Esophagus squamous epithelium (tissue), 4 donors: Measurements from ENCODE around the gene NCBP2.

Experiments used
- CTCF ChIP-seq, 6 experiments: fragments of 450-650 bp in 4 of 6; fragments of 200-600 bp in 2 of 6; sonication (generic) in 2 of 6; IDR thresholded peaks; one replicate each; pipeline ENCODE4 v1.5.1; 2016 to 2019; ENCODE audit warnings: antibody characterized with exemption in 6 of 6, mild to moderate bottlenecking in 4 of 6, moderate library complexity in 4 of 6
- POLR2A ChIP-seq, 4 donors: fragments of 450-650 bp; IDR thresholded peaks; one replicate each; pipeline ENCODE4 v1.6.1; 2017; ENCODE audit warnings: antibody characterized with exemption in 4 of 4, mild to moderate bottlenecking in 4 of 4, moderate library complexity in 3 of 4

- TF ChIP-seq CTCF (IDR thresholded peaks at IDR 0.05) = no peak
- TF ChIP-seq POLR2A (IDR thresholded peaks at IDR 0.05) = no peak
These were observed 37.2 kb upstream of the NCBP2 start for GRCh38 chr3:196979545-196979944.
